PC-3 (cell line): ENCODE measurements around the gene CEACAM18.

Source experiments
- EZH2 ChIP-seq: fragments of 300-600 bp; sonication (generic); IDR thresholded peaks from one replicate; pipeline ENCODE4 v1.6.1; 2017; ENCODE audit warnings: antibody characterized with exemption, mild to moderate bottlenecking, low read length; ENCODE audit not compliant: unreplicated experiment
- EZH2phosphoT487 ChIP-seq: fragments of 300-600 bp; sonication (generic); IDR thresholded peaks from 2 replicates; pipeline ENCODE4 v1.6.1; 2018; ENCODE audit warnings: mild to moderate bottlenecking, antibody characterized with exemption, low read length, borderline replicate concordance
- TF ChIP-seq, protein P1 (sequence below): fragments of 300-600 bp; sonication (generic); conservative IDR thresholded peaks from 2 replicates; pipeline ENCODE4 v1.5.1; 2017; ENCODE audit warnings: antibody characterized with exemption, low read depth, mild to moderate bottlenecking, low read length

DNA sequence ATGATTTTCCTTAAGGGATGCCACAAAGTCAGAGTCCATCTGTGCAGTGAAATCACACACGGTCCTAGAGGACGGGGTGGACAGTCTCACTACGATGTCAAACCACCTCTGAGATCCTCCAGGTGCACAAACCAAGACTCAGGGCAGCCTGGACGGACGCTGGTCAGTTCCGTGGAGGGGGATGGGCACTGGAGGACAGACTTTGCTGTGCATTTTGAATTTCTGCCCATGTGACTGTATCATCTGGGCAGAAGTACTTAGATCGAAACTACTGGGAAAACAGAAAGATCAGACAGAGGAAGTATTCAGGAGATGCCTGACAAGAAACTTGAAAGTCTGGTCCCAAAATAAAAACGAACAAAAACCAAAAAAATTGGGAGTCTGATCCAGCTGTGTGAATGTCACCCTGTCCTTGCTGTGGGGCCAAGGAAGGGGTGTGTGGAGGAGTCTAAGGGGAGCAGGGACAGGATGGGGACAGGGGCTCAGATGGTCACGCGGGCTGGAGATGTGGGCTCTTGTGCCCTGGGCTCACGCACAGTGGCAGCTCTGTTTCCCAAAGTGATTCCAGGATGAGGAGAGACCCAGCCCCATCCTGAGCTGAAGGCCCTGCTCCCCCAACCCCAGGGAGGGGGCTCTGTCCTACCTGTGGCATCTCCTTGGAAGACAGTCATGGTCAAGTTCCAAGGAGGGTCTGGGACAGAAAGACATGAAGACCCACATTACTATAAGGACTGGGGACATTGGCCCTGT lies 21.6 kb upstream of the CEACAM18 start:
- TF ChIP-seq, protein P1, sequence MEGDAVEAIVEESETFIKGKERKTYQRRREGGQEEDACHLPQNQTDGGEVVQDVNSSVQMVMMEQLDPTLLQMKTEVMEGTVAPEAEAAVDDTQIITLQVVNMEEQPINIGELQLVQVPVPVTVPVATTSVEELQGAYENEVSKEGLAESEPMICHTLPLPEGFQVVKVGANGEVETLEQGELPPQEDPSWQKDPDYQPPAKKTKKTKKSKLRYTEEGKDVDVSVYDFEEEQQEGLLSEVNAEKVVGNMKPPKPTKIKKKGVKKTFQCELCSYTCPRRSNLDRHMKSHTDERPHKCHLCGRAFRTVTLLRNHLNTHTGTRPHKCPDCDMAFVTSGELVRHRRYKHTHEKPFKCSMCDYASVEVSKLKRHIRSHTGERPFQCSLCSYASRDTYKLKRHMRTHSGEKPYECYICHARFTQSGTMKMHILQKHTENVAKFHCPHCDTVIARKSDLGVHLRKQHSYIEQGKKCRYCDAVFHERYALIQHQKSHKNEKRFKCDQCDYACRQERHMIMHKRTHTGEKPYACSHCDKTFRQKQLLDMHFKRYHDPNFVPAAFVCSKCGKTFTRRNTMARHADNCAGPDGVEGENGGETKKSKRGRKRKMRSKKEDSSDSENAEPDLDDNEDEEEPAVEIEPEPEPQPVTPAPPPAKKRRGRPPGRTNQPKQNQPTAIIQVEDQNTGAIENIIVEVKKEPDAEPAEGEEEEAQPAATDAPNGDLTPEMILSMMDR = no peak
- TF ChIP-seq EZH2 (no peak), EZH2phosphoT487 (no peak)
